ENCODE data around the gene GALC.
A peak's percentile ranks its signal among the peaks of the same experiment; 100 is the strongest.
"Not testable (repeated sequence)": the region's sequence is repeated elsewhere in the genome, so short reads cannot be mapped to it uniquely, and the experiment has no call there.

GALC gene

DNA sequence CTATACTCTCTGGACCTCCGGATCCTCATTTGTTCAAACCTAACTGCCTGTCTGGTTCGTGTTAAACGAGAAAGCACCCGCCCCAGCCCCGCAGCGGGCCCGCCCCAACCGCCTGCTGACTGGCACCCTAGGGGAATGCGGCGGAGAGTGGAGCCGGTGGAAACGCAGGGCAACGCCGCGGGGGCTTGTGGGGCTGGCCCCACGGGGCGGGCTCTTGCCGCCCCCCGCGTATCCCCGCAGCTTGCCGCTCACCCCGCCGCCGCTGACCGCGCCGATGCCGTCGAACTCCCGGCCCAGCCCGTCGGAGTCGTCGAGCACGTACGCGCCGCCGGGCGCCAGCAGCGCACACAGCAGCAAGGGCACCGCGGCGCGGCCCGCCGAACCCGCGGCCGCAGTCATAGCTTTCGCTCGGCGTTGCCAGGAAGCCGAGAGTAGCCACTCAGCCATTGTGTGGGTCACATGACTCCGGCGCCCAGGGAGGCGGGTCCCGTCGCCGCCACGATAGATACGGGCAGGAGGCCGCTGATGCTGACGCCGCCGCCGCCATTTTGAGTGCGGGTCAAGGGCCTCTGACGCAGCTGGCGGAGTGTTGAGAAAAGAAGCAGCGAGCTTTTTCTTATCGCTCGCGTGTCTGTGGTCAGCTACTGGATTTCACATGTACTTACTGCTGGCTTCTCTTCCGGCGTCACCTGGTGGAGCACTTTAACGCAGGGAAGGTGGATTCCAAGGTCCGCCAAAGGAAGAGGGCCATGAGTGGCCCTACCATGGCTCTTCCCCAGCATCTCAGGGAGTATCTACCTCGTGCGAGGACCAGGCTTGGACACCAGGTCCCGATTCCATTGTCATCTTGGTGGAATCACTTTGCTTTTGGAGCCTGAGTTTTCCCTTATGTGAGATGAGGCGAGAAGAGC is at the start of gene GALC:
GALC (minus strand) TSS at position 465 of the 911 bp plus-strand sequence; CDS start at position 447, 18 bp downstream.
- peak; percentile 92 for DNase-seq

DNA sequence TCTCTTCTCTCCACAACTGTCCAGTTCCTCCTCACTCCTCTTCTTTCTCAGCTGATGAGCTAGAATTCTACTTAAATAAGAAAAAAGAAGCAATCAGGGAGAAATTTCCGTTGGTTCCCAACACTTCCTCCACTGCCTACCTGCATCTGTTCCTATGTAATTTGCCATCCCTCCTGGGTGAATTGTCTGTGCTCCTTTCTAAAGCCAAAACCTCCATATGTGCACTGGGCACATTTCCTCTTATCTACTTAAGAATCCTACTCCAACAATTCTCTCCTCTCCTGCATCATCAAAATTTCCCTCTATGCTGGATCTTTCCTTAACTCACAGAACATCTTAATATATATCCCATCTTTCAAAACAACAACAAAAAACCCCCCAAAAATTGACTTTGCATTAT is 47.2 kb upstream of the GALC start:
- DNase-seq = no peak

DNA sequence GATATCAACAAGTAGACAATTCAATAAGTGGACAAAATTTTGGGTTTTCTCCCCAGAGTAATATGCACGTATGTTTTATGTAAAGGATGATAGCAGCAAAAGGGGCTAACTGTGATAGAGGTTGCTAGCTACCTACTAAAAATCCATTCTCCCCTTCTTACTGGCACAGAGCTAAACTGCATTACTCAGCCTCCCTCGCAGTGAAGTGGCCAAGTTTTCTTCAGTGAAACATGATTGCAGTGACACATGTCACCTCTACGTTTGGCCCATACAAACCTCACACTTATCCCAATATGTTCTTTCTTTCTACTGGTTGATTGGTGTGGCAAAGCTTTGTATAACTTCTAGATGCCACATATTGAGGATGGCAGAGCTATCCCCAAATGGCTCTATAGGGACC is 46.2 kb upstream of the GALC start:
- no peak for DNase-seq

DNA sequence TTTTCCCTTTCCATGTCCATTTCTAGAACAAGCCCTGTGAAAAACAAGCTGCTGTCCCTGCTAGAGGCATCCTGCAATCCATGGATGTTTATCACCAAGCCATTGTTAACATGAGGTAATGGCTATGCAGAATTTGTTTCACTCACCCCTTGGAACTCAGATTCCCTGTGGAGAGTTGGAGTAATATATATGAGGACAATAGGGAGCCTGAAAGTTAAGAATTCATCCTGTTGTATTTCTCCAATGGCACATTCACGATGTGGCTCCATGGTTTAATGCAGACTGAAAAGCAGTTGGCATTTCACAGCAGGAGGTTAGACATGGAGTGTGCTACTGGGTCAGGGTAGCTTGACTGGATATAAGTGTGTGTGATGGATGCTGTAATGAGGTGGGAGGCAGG is 44.3 kb upstream of the GALC start:
- no peak for DNase-seq

DNA sequence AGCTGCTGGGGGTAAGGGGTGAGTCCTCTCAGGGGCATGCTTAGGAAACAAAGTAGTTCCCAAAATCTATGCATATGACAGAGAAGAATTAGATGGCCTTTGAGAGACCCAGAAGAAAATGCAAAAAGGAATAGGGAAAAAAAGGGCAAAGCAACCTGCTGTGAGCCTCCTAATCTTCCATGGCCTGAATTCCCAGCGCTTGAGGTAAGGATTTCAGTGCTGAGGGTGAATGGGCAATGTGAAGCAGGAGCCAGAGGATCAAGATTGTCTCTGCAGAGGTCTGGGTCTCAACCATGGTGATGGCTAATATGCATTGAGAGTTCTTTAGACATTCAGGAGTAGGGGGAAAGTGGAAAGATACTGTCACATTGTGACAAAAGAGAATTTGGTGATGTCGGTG is 43.4 kb upstream of the GALC start:
- no peak for DNase-seq

DNA sequence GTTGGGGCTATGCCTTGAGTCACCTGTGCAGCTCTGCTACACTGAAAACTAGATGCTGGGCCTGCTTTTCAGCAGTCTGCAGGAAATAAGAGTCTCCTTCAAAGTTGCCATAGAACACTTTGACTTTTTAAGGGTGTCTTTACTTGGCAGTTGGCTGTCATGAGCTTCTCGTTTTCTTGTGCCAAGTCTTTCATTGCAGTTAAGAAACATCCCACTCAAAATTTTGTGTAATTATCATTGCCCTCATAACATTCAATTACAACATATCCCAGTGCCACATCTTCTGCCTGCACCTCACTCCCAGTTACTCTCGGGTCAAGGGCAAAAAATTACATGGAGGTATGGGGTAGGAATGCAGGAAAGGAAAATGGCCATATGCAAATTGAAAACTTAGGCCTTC is 41.1 kb upstream of the GALC start:
- DNase-seq = no peak

DNA sequence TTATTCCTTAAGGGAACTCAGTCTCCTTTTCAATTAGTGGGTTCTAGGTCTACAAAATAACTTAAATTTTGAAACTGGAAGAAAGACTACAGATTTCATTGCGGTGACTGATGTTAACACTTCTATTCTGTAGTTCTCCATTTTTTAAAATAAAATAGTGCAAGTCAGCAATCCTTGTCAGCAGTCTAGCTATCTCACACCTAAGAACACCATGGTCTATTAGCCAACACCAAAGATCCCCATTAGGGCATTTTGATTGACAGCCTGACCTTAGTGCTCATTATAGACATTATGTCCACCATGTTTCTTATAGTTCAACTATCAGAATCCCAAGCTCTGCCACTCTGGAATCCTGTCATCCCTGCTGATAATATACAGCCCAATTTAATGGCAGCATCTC is 39.4 kb upstream of the GALC start:
- DNase-seq = no peak

DNA sequence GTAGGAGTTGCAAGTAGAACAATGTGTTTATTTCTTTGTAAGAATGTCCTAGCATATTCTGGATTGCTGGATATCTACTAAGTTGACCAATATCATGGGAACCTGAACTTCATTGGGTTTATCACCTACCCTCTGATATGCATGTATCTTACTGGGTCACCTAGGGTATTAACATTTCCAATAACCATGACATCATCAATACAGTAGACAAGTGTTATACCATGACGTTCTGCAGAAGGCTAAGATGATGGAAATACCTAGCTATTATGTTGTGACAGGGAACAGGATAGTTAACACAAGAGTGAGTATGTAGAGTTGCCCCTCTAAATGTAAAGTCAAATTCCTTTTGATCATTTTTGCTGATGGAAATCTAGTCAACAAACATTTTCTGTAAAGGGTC is 37.9 kb upstream of the GALC start:
- DNase-seq = no peak

DNA sequence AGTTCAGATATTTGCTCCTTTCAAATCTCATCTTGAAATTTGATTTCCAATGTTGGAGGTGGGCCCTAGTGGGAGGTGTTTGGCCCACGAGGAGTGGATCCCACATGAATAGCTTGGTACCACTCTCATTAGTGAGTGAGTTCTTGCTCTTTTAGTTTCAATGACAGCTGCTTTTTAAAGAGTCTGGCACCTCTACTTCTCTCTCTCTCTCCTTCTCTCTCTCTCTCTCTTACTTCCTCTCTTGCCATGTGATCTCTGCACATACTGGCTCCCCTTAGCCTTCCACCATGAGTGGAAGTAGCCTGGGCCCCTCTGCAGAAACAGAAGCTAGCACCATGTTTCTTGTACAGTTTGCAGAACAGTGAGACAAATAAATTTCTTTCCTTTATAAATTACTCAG is 37.1 kb upstream of the GALC start:
- no peak for DNase-seq

DNA sequence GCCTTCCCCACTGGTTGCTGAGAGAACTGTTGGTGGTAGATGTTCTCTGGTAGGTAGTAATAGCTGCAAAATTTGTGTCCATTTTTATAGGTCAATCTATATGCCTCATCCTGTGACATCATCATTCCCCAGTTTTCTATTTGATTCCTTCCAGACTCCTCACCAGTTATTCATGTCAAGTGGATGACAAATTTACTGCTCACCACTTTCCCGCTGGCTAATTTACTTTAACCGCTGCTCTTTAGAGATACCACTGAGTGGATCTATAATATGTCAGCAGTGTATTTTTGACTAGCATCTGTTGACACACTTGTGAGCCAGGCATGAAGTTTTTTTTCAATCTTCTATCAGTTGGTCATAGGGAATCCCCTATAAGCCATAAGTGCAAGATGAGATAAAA is 36.5 kb upstream of the GALC start:
- no peak for DNase-seq

DNA sequence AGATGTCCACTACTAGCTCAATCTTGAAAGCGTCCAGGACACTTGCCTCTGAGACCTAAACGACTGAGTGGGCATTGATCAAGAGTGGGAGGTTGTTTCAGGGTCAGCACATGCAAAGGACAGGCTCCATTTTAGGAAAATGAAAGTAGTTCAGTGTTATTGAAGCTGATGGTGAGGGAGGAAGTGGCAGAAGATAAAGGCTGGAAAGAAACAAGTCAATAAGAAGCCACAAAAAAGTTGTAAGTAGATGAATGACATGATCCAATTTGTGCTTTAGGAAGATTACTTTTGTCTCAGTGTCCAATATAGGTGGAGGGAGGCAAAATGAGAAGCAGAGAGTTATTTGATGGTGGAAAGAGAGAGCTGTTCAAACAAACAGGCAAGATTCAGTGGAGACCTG is 33.9 kb upstream of the GALC start:
- DNase-seq = no peak

DNA sequence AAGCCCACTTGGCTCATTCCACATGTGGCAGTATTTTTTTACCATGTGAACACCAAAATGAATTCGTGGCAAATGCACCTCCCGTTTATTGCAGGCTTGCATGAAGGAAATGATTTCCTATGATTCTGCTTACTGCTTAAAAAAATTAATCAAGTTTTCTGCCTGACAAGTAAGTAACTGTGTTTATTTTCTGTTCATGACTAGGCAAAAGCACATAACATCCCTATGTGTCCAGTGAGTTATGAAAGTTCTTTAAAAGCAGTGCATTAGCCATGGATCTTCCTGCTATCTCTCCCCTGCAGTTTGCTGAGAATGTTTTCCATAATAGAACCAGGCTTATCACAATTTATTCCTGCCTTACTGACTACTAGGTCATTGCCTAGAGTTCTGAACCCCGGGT is 32.3 kb upstream of the GALC start:
- no peak for DNase-seq

DNA sequence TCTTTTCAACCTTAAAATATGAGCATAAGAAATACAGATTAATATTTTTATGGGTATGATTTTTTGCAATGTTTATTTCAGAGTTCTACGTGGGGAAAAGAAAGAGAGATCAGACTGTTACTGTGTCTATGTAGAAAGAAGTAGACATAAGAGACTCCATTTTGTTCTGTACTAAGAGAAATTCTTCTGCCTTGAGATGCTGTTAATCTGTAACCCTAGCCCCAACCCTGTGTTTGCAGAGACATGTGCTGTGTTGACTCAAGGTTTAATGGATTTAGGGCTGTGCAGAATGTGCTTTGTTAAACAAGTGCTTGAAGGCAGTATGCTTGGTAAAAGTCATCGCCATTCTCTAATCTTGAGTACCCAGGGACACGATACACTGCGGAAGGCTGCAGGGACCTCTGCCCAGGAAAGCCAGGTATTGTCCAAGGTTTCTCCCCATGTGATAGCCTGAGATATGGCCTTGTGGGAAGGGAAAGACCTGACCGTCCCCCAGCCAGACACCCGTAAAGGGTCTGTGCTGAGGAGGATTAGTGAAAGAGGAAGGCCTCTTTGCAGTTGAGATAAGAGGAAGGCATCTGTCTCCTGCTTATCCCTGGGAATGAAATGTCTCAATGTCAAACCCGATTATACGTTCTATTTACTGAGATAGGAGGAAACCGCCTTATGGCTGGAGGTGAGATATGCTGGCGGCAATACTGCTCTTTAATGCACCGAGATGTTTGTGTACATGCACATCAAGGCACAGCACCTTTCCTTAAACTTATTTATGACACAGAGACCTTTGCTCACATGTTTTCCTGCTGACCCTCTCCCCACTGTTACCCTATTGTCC is 31.5 kb upstream of the GALC start:
- DNase-seq = not testable (repeated sequence)

DNA sequence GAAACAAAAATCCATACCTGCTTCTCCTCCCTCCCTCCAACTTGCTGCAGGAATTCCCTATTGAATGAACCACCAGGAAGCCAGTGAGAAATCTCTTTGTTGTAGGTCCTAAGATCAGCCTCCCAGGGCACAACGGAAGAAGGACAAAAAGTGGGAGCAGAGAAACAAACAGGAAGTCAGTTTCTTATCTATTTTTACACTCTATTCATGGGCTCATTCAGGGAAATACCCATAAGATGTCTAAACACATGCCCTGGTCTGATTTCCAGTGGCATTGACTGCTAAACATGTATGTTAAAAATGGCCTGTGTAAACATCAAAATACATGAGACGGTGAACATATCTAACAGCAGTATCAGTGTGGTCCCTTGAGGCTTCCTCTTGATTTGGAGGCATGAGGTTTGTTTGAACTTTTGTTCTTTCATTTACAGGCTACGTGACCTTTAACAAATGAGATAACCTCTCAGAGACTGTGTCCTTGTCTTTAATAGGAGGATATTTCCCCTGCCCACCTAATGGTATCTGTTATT is 30.7 kb upstream of the GALC start:
- no peak for DNase-seq

DNA sequence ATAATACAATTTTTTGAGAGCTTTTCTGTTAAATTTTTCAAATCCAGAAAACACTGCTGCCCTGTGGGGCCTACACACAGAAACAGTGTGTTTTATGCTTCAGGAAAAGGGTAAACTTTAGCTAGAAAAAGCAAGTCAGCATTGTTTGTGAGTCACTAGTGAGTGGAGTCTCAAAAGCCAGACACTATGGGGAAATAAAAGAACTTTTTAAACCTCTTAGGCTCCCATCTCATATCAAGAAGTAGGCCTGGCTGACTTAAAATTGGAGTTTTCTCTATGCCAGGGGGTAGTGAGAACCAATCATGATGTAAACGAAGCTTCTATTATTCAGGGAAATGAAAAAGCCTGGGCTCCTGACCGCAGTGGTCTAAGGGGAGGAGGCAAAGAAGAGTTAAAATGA is 24.6 kb upstream of the GALC start:
- DNase-seq = no peak

DNA sequence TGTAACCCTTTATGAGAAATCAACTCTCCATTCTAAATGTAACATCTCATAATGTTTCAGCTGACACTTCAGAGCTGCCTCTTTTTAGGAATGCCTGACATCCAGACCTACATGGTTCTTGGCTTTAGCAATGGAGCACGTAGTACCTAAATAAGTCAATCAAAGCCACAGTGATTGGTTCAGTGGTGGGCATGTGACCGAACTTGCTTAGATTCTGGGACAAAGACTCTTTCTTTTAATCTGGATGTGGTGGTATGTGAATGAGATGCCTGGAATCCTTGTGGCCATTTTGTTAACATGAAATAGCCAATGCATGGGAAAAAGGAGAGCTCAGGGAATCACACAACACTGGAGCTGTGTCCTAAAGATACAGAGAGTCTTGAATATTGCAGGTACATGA is 23.8 kb upstream of the GALC start:
- DNase-seq = no peak

DNA sequence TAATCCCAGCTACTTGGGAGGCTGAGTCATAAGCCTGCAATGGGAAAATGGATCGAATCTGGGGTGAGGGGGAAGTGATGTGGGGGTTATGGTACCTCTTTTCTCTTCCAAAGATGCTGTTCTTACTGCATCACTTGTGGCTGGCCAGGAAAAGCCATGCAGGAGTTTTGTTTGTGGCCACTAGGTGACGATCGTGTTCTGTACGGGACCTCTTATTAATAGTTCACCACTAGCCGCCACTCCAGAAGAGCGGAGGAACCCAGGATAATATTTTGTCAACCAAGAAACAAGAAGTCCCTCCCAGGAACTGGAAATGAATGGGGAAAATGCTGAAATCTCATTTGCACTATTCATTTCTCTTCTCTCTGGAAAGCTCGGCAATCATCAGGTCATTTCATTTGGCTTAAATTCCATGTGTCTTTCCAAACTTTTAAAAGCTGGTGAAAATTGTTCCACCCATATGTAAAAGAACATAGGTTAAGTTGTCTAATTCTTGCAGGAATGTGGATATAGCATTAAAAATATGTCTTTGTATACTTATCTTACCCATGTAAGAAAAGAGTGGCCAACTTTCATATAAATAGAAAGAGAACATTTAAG is 20.9 kb upstream of the GALC start:
- DNase-seq = peak; percentile 38

DNA sequence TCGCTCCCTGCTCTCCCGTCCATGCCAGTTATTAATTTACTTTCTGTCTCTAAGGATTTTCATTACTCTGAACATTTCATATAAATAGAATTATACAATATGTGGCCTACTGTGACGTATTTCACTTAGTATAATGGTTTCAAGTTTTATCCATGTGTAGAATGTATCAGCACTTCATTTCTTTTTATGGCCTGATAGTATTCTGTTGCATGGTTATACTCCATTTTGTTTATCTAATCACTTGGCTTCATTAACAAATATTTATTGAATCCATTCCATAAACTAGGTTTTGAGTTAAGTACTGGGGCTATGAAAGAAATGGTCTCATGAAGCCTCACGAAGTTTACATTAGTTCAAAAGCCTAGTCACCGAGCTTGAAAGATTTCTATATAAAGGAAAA is 19.5 kb upstream of the GALC start:
- no peak for DNase-seq

DNA sequence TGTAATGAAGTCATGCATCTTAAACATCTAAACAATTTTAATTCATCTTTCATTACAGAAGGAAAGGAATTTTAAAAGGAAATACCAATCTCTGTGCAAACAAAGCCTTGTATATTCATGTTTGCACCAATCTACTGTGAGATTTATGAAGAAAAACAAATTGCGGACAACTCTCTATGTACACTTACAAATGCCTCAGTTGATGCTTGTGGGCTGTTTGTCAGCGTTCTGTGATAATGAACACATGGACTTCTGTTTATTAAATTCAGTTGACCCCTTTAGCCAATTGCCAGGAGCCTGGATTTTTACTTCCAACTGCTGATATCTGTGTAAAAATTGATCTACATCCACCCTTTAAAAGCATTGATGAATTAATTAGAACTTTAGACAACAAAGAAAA is 17.3 kb upstream of the GALC start:
- DNase-seq = no peak

DNA sequence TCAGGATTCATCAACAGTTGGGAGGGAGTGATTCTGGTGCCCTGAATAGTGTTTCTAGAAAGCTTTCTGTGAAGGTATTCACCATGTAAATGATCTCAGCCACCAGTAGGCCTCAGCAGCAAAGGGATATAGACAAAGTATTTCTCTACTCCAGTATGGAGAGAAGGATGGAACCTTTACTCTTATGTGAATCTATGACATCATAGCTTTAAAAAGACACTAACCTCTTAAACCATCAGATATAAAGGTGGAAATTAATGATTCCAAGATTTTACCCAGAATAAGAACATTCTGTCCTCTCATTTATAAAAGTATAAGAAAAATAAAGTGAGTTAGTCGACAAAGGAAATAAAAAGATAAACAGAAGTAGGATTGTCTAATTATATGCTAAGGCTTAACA is 16.5 kb upstream of the GALC start:
- no peak for DNase-seq

DNA sequence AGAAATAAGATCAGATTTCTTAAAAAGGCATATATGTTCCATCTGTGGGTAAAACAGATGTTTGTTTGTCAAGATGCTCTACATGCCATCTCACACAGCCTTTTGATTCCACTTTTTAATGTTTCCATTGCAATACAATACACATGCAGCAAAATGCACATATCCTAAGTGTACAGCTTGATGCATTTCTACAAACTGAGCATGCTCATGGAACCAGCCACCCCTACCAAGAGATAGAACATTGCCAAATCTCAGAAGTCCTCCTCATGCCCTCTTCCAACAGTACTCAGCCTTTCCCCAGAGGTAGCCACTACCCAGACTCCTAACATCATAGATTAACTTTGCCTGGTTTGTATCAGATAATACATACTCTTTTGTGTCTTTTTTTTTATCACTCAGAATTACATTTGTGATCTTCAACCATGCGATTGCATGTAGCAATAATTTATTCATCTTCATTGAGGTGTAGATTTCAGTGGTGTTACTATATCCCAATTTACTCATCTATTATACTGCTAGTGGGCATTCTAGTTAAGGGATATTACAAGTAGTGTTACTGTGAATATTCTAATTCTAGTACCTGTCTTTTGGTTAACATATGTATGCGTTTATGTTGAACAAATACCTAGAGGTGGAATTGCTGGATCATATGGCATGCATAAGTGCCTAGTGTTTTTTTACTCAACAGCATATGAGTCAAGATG is 15.2 kb upstream of the GALC start:
- no peak for DNase-seq

DNA sequence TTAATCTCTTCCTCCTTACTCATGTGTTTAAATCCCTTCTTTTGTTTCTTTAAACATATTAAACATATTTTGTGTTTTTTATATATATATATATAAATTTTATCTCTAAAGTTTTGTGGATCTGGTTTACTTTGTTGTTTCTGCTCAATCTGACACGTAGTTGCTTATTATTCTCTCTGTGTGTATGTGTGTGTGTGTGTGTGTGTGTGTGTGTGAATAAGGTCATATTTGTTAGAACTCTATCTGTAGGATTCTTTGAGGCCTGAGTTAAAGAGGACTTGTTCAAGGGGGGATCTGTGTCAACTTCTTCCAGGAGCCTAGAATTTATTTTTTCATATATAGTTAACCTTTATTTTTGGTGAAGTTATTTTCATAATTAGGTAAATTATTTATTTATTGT is 14.6 kb upstream of the GALC start:
- DNase-seq = no peak
